SHP77 treated with DMSO at 0.1 percent for 48 hours (cell line): ENCODE results near the gene SCRN1.
"Not testable (repeated sequence)": the region's sequence is repeated elsewhere in the genome, so short reads cannot be mapped to it uniquely, and the experiment has no call there.

ENCODE experiments used
- DNase-seq: peaks from one replicate; lab custom pipeline; 2025; lab: John Stamatoyannopoulos, UW

SCRN1 gene

GRCh38 chr7:29968683-29969395, 20.8 kb downstream of the SCRN1 start:
- no peak for DNase-seq

- DNase-seq, result no peak
Observed at GRCh38 chr7:29965030-29965429, 24.6 kb downstream of the SCRN1 start.

- no peak for DNase-seq
Observed at GRCh38 chr7:29962035-29962434, 27.6 kb downstream of the SCRN1 start.

DNA sequence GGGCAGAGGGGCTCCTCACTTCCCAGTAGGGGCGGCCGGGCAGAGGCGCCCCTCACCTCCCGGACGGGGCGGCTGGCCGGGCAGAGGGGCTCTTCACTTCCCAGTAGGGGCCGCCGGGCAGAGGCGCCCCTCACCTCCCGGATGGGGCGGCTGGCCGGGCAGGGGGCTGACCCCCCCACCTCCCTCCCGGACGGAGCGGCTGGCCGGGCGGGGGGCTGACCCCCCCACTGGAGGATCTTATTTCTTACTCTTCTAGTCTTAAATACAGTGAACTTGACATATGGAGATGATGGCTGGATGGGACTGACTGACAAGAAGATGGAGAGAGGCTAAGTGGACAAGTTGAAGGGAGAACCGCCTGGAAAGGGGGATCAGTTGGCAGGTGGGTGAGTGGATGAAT, 28.0 kb downstream of the SCRN1 start:
- not testable (repeated sequence) for DNase-seq

- no peak for DNase-seq
Observed at GRCh38 chr7:29958667-29959358, 30.8 kb downstream of the SCRN1 start.

- no peak for DNase-seq
Observed at GRCh38 chr7:29957521-29958310, 31.9 kb downstream of the SCRN1 start.

GRCh38 chr7:29956487-29956836, 33.1 kb downstream of the SCRN1 start:
- no peak for DNase-seq

DNA sequence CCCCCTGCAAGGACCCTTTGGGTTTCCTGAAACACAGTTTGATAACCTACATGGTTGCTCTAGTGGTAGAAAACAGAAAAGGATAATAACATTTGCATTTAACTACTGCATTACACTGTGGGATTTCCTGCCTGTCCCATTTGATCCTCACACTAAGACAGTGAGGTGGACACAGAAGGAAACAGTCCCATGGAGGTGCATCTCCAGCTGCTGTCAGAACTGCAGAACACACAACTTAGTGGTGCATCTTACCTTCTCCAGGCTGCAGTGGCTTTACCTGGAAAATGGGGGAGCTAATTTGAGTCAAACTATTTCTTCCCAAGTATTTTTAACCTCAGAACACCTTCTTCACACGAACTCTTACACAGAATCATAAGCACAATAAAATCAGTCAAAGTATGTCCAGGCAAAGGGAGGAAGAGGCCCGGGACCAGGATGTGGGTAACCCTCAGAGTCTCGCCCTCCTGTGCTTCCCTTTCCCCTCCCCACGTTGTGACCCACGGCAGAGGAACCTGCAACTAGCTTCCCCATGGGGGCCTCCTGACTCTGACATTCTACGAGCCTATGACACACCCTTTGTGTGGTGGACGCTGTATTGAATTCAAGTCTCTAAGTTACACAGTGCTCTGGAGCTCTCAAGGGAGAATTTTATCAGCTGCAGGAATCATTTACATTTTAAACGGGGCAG, 33.7 kb downstream of the SCRN1 start:
- DNase-seq, result no peak

DNA sequence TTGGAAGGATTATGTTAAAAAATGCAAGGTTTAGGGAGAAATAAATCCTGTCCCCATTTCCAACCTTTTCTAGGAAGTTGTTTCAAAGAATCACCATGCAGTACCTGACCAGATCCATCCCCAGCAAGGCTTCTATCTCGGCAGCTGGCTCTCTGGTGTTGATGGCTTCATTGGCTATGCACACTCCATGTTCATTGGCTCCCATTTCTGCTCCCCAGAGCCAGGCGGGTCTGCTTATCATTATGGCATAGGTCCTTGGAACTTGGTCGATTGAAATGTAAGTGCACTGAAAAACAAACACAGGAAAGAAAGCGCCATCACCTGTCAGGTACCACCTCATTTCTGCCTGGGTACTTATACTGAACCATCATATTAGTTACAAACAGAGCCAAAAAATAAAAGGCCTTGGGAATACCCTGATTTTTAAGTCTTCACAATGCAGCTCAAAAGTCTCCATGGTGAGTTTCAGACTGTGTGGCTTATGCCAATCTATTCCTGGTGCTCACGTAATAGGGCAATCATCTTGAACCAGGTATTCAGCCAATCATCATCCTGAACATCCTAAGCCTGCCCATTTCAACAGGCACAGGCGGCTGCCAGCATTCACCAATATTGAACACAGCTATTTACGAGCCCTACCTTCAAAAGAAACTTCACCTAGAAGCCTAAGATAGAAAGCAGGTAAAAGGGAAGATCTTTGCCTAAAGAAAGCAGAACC, 34.4 kb downstream of the SCRN1 start:
- DNase-seq, result no peak

DNA sequence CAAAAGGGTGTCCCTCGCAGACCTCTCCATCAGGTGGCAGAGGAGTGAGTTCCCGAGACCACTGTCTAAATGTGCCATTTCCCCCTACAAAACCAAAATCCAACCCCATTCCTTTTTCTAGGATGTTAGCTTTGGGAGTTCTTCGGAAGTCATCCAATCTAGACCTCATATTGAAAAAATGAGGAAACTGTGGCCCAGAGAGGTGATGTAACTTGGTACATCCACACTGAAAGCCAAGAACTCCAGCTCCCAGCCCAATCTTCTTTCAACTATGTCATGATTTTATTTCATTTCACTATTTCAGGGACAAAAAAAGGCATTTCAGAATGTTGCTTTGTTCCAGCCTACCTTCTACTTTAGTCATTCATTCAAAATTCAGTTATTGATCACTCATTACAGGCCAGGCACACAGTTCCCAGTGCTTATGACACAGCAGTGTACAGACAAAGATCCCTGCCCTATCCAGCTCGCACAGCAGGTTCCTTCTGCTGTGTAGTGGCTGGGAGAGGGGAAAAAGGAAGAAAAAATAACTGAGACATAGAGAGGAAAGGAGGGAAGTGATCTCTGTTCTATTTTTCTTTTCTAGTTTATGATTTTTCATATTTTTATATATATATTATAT, 35.8 kb downstream of the SCRN1 start:
- no peak for DNase-seq

GRCh38 chr7:29951206-29951605, 38.4 kb downstream of the SCRN1 start:
- no peak for DNase-seq

- no peak for DNase-seq
Observed at GRCh38 chr7:29950480-29950879, 39.1 kb downstream of the SCRN1 start.

DNA sequence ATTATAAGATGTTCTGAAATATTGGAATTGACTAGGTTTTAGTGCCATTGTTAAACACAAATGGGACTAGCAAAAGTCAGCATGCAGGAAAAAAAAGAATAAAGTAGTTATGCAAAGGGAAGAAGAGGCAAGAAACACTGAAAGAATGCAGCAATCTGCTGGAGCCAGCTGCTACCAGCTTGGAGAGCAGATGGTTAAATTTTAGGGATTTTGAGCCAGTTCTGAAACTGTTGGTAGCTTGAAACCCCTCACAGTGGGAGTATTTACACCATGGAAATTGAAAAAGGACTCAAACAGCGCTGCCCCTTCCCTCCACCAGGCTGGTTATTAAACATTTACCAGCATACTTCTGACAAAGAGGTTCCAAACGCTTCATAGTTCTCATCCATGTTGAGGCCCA, 41.0 kb downstream of the SCRN1 start:
- DNase-seq, result no peak

GRCh38 chr7:29946428-29947186, 43.0 kb downstream of the SCRN1 start:
- no peak for DNase-seq

DNA sequence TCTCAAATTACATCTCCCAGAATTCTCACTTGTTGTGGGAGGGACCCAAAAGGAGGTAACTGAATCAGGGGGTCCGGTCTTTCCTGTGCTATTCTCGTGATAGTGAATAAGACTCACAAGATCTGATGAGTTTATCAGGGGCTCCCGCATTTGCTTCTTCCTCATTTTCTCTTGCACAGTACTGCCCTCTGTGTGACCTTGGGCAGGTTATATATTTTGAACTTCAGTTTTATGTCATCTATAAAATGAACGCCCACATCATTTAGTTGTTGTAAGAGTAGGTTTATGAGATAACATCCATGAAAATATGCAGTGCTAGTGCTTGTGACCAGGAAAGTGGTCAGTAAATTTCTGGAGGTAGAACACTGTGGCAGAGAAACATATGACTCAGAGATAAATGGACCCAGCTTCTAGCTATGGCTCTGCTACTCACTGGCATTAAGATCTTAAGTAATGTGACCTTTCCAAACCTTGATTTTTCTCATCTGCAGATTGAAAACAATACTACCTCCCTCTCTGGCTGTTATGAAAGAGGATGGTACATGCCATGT, 44.3 kb downstream of the SCRN1 start:
- no peak for DNase-seq

GRCh38 chr7:29940199-29940598, 49.4 kb downstream of the SCRN1 start:
- DNase-seq, result no peak

DNA sequence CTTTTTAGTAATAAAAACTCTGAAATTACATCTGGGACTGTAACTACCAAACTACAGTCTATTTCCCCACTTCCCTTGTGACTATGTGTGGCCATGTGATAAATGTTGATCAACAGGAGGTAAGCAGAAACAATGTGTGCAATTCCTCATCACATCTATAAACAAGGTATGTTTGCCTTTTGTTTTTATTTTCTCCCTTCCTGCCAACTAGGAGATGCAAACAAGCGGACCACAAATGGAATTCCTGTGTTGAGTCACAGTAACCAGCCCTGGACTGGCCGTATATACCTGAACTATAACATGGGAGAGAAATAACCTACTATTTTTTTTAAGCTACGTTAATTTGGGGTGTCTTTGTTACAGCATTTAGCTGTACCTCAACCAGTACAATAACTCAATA, 52.5 kb downstream of the SCRN1 start:
- DNase-seq, result no peak

- no peak for DNase-seq
Observed at GRCh38 chr7:29935111-29935510, 54.5 kb downstream of the SCRN1 start.

DNA sequence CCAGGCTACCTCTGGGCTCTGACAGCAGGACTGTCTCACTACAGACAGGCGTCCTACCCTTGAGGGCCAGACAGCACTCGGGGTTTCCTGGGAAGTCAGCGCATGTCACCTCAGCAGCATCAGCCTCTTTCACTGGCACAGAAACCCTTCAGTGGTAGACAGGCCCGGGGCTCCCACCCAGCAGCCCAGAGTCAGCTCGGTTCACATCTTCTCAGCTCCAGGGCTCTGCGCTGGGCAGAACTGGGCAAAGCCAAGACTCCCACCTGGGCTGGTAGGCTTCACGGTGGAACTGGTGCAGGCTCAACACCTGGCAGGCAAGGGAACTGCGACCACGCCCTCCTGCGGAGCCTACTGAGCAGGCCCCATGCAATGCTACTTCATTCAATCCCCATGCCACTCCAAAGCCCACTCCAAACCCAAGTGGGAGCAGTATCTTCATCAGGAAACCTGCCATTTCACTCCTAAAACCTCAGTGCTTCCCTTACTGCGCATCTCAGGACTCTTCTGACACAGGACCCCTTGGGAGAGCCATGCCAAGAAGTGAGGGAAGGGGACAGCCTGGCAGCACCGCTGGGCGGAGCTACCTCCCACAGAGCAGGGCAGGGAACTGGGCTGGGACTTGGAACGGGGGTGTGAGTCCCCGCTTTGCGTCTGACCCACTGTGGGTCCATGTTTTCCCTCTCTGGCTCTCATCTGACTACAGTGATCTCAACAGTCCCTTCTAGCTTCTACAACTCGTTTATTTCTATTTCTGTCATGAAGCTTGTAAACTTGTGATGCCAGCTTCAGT, 60.4 kb downstream of the SCRN1 start:
- no peak for DNase-seq
